ENCODE data around the gene GTF2A1. TPM values are rescaled to one million over a fixed set of nuclear protein-coding genes. Genes with fewer than 3 reads are reported as not detected.
"Not testable (repeated sequence)": the region's sequence is repeated elsewhere in the genome, so short reads cannot be mapped to it uniquely, and the experiment has no call there.

GTF2A1 gene
- total RNA-seq, 3 donors from 2014 or later: 27.5 to 33.3 (median 29.7) TPM

GRCh38 chr14:81243499-81243898 is 22.7 kb upstream of the GTF2A1 start:
- H3K4me3 ChIP-seq: no peak overlapping the region
- peaks cover 3 to 6% of the 10 kb centered on the region in 2 donors for H3K9me3 ChIP-seq
- TF ChIP-seq POLR2A (IDR thresholded peaks at IDR 0.05) (no peak), POLR2AphosphoS5 (IDR thresholded peaks at IDR 0.05) (no peak)
- H3K4me1 ChIP-seq: no peaks in the 10 kb centered on the region
- H3K27me3 ChIP-seq: no peaks in the 10 kb centered on the region
- intact Hi-C loops (cut with DNase I; ENCODE audit: low total_unique reads): no loop called here
- DNase-seq (ENCODE audit: low spot score in 2 of 2): no peak
- H3K36me3 ChIP-seq: no peaks in the 10 kb centered on the region
- H3K27ac ChIP-seq: no peak overlapping the region

GRCh38 chr14:81236849-81237248 is 16.1 kb upstream of the GTF2A1 start:
- H3K4me1 ChIP-seq; H3K4me3 ChIP-seq; H3K27me3 ChIP-seq; intact Hi-C loops (cut with DNase I; ENCODE audit: low total_unique reads); H3K9me3 ChIP-seq; H3K36me3 ChIP-seq; H3K27ac ChIP-seq; DNase-seq (ENCODE audit: low spot score in 2 of 2): not testable (repeated sequence)

GRCh38 chr14:81236138-81236537 is 15.4 kb upstream of the GTF2A1 start:
- TF ChIP-seq POLR2AphosphoS5 (IDR thresholded peaks at IDR 0.05) (no peak), CTCF (IDR thresholded peaks at IDR 0.05) (no peak), POLR2A (IDR thresholded peaks at IDR 0.05) (no peak)

GRCh38 chr14:81235096-81235495 is 14.3 kb upstream of the GTF2A1 start:
- intact Hi-C loops (cut with DNase I; ENCODE audit: low total_unique reads): no loop called here
- no peak overlapping the region for H3K4me3 ChIP-seq
- no peaks in the 10 kb centered on the region for H3K9me3 ChIP-seq
- no peaks in the 10 kb centered on the region for H3K27me3 ChIP-seq
- no peak for DNase-seq (ENCODE audit: low spot score in 2 of 2)
- no peak for TF ChIP-seq POLR2AphosphoS5 (IDR thresholded peaks at IDR 0.05)
- TF ChIP-seq POLR2A (IDR thresholded peaks at IDR 0.05): no peak
- H3K4me1 ChIP-seq: no peaks in the 10 kb centered on the region
- H3K27ac ChIP-seq: no peak overlapping the region
- no peaks in the 10 kb centered on the region for H3K36me3 ChIP-seq

More at GRCh38 chr14:81236138-81236537, 15.4 kb upstream of the GTF2A1 start:
- no peaks in the 10 kb centered on the region for H3K9me3 ChIP-seq
- H3K4me3 ChIP-seq: no peak overlapping the region
- DNase-seq (ENCODE audit: low spot score in 2 of 2): no peak
- H3K27me3 ChIP-seq: no peaks in the 10 kb centered on the region
- intact Hi-C loops (cut with DNase I; ENCODE audit: low total_unique reads): no loop called here
- H3K4me1 ChIP-seq: no peaks in the 10 kb centered on the region
- no peaks in the 10 kb centered on the region for H3K36me3 ChIP-seq
- no peak overlapping the region for H3K27ac ChIP-seq

- H3K36me3 ChIP-seq: no peaks in the 10 kb centered on the region
- intact Hi-C loops (cut with DNase I; ENCODE audit: low total_unique reads): no loop called here
- no peak for DNase-seq (ENCODE audit: low spot score in 2 of 2)
These were observed 13.5 kb upstream of the GTF2A1 start for GRCh38 chr14:81234278-81234677.

GRCh38 chr14:81233615-81234014 is 12.9 kb upstream of the GTF2A1 start:
- Histone ChIP-seq H3K27me3 (no peaks in the 10 kb centered on the region), H3K36me3 (no peaks in the 10 kb centered on the region), H3K27ac (no peak overlapping the region), H3K4me3 (no peak overlapping the region), H3K9me3 (no peaks in the 10 kb centered on the region), H3K4me1 (no peaks in the 10 kb centered on the region)
- no peak for TF ChIP-seq POLR2A (IDR thresholded peaks at IDR 0.05)
- TF ChIP-seq POLR2AphosphoS5 (IDR thresholded peaks at IDR 0.05): no peak
- no peak for TF ChIP-seq CTCF (IDR thresholded peaks at IDR 0.05)
- DNase-seq (ENCODE audit: low spot score in 2 of 2): no peak
- intact Hi-C loops (cut with DNase I; ENCODE audit: low total_unique reads): no loop called here

More at GRCh38 chr14:81234278-81234677, 13.5 kb upstream of the GTF2A1 start:
- TF ChIP-seq POLR2A (IDR thresholded peaks at IDR 0.05) (no peak), CTCF (IDR thresholded peaks at IDR 0.05) (no peak), POLR2AphosphoS5 (IDR thresholded peaks at IDR 0.05) (no peak)
- H3K27me3 ChIP-seq: no peaks in the 10 kb centered on the region
- no peak overlapping the region for H3K4me3 ChIP-seq
- no peaks in the 10 kb centered on the region for H3K4me1 ChIP-seq
- no peak overlapping the region for H3K27ac ChIP-seq
- no peaks in the 10 kb centered on the region for H3K9me3 ChIP-seq

- Histone ChIP-seq H3K4me3 (no peak overlapping the region), H3K27me3 (no peaks in the 10 kb centered on the region), H3K9me3 (no peaks in the 10 kb centered on the region), H3K36me3 (no peaks in the 10 kb centered on the region), H3K27ac (no peak overlapping the region), H3K4me1 (no peaks in the 10 kb centered on the region)
- intact Hi-C loops (cut with DNase I; ENCODE audit: low total_unique reads): no loop called here
- DNase-seq (ENCODE audit: low spot score in 2 of 2): no peak
- TF ChIP-seq CTCF (IDR thresholded peaks at IDR 0.05) (no peak), POLR2A (IDR thresholded peaks at IDR 0.05) (no peak)
These were observed 10.8 kb upstream of the GTF2A1 start for GRCh38 chr14:81231540-81231939.
